ENCODE measurements around the gene NSD2.

DNA sequence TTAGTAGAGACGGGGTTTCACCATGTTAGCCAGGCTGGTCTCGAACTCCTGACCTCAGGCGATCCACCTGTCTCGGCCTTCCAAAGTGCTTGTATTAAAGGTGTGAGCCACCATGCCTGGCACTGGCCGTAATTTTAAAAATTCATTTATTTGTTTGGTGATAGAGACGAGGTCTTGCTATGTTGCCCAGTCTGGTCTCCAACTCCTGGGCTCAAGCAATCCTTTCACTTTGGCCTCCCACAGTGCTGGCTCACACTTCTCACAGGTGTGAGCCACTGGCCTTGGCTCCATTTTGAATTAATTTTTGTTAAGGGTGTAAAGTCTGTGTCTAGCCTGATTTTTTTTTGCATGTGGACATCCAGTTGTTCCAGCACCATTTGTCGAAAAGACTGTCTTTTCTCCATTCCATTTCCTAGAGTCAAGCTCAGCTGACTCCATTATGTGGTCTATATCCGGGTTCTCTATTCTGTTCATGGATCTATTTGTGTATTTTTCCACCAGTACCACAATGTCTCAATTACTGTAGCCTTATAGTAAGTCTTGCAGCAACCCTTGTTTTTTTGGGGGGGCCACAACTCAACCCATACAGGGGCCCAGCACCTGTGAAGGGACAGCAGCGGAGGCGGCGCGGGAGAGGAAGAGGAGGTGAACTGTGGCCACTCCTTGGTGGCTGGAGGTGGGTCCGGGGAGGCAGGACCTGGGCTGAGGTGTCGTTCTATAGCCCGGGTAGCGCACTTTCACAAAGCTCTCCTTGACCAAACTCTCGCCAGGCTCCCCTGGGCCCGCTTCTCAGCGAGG is 1.5 kb upstream of the NSD2 start:
- TF ChIP-seq, protein P1, sequence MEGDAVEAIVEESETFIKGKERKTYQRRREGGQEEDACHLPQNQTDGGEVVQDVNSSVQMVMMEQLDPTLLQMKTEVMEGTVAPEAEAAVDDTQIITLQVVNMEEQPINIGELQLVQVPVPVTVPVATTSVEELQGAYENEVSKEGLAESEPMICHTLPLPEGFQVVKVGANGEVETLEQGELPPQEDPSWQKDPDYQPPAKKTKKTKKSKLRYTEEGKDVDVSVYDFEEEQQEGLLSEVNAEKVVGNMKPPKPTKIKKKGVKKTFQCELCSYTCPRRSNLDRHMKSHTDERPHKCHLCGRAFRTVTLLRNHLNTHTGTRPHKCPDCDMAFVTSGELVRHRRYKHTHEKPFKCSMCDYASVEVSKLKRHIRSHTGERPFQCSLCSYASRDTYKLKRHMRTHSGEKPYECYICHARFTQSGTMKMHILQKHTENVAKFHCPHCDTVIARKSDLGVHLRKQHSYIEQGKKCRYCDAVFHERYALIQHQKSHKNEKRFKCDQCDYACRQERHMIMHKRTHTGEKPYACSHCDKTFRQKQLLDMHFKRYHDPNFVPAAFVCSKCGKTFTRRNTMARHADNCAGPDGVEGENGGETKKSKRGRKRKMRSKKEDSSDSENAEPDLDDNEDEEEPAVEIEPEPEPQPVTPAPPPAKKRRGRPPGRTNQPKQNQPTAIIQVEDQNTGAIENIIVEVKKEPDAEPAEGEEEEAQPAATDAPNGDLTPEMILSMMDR (IDR thresholded peaks at IDR 0.05; ENCODE audit: low read depth, low read length, missing input control), result no peak
- no peak for TF ChIP-seq JUND (IDR thresholded peaks at IDR 0.05)

Measured in liver (tissue), 3 donors.